Activated CD4-positive, alpha-beta T cell treated with anti-CD3 and anti-CD28 coated beads, Interleukin-2, amount 10 ng/mL, durations not matched to agents 7 days and 5 days (primary cell): ENCODE results near the gene LTBP1. TPM values are rescaled to one million over a fixed set of nuclear protein-coding genes. Genes with fewer than 3 reads are reported as not detected.

Experiments
- CTCF ChIA-PET: fragments of 350-600 bp; sonication (Branson Sonifier 250); formaldehyde crosslinking; loops from one replicate; lab custom pipeline; 2021; ENCODE audit warnings: antibody characterized with exemption; lab: Charles Lee
- POLR2A ChIA-PET: fragments of 350-600 bp; sonication (Branson Sonifier 250); formaldehyde crosslinking; loops from one replicate; lab custom pipeline; 2021; ENCODE audit warnings: antibody characterized with exemption; lab: Charles Lee
- DNase-seq: peaks from one replicate; pipeline ENCODE4 v3.0.0-alpha.2; 2020
- H3K27ac Mint-ChIP-seq: one replicate; pipeline ENCODE4 v1.8.0; 2021; ENCODE audit warnings: mild to moderate bottlenecking, moderate library complexity, mixed read lengths
- H3K27me3 Mint-ChIP-seq: one replicate; pipeline ENCODE4 v1.8.0; 2021; ENCODE audit warnings: mixed read lengths
- H3K36me3 Mint-ChIP-seq: one replicate; pipeline ENCODE4 v1.8.0; 2021; ENCODE audit warnings: low read depth, mixed read lengths
- H3K4me1 Mint-ChIP-seq: one replicate; pipeline ENCODE4 v1.8.0; 2021; ENCODE audit warnings: mixed read lengths
- H3K4me3 Mint-ChIP-seq: one replicate; pipeline ENCODE4 v1.8.0; 2021; ENCODE audit warnings: mild to moderate bottlenecking, moderate library complexity, mixed read lengths
- H3K9me3 Mint-ChIP-seq: one replicate; pipeline ENCODE4 v1.8.0; 2021; ENCODE audit warnings: mixed read lengths
- total RNA-seq, 2 experiments: library from RNA; stranded (reverse); gene quantifications; one replicate each; pipeline ENCODE4 v1.2.3, GENCODE V29; 2021

Gene LTBP1
- total RNA-seq, 2 experiments from 2014 or later = 0.17 to 0.27 TPM

DNA sequence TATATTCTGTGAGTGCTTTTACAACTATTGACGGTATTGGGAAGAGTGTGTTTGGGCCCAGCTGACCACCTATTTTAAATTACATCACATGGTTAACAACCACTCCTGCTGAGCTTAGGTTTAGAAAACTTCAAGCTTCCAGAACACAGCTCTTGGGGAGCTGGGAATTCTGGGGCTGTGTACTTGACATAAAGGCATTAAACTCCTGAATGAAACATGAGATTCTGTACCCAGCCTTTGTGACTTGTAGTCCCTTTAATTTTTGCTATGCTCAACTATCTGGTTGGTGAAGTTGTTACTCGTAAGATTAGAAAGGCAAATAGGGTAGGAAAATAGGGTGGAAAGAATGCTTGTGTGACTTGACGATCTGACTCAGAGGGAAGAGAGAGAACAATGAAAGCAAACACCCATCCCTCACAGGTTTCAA is 66.9 kb downstream of the LTBP1 start:
- no peaks in the 10 kb centered on the region for H3K4me1 Mint-ChIP-seq
- no peak for DNase-seq
- ChIA-PET CTCF (no interaction called here), POLR2A (no interaction called here)
- H3K27me3 Mint-ChIP-seq = peaks cover 5% of the 10 kb centered on the region
- H3K36me3 Mint-ChIP-seq = no peaks in the 10 kb centered on the region
- H3K27ac Mint-ChIP-seq = no peak overlapping the region
- no peaks in the 10 kb centered on the region for H3K9me3 Mint-ChIP-seq
- no peak overlapping the region for H3K4me3 Mint-ChIP-seq

DNA sequence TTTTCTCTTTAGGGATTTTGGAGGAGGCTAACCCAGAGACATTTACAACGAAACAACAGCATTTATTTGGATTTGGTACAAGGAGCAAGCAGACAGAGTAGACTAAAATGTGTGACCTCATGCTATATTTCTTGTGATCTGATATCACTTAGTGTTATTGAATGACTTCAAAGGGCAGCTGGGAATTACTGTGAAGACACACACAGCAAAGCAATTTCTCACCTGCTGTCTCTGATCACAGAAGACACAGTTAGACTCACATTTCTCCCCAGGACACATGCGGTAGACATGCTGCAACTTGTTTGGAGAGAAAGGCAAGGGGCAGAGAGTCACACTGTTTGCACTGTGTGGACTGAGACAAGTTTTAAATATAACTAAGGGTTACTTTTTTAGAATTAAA is 67.5 kb downstream of the LTBP1 start:
- no peak overlapping the region for H3K27ac Mint-ChIP-seq
- H3K4me3 Mint-ChIP-seq = no peak overlapping the region
- no peaks in the 10 kb centered on the region for H3K36me3 Mint-ChIP-seq
- ChIA-PET POLR2A (no interaction called here), CTCF (no interaction called here)
- H3K9me3 Mint-ChIP-seq = no peaks in the 10 kb centered on the region
- DNase-seq = no peak
- peaks cover 7% of the 10 kb centered on the region for H3K27me3 Mint-ChIP-seq
- no peaks in the 10 kb centered on the region for H3K4me1 Mint-ChIP-seq

DNA sequence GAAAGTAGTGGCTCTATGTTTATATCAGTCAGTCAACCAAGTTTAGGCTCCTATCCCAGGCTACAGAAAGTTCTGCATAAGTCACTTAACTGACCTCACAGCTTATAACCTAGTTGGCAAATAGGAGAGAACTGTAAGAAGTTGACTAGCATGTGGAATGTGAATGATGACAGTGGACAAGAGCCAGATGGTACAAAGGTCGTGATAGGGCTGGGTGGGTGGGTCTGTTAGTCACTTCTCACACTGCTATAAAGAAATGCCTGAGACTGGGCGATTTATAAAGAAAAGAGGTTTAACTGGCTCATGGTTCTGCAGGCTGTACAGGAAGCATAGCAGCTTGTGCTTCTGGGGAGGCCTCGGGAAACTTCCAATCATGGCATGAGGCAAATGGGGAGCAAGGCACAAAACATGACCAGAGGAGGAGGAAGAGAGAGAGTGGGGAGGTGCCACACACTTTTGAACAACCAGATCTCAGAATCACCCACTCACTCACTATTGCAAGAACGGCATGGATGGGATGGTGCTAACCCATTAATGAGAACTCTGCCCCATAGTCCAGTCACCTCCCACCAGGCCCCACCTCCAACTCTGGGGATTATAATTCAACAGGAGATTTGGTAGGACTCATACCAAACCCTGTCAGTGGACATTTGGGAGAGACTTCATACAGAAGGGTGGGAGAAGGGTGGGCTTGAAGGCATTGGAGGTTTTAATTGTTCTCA is 68.8 kb downstream of the LTBP1 start:
- CTCF ChIA-PET = no interaction called here
- POLR2A ChIA-PET = no interaction called here
- Mint-ChIP-seq H3K9me3 (no peaks in the 10 kb centered on the region), H3K36me3 (no peaks in the 10 kb centered on the region), H3K27me3 (peaks cover 8% of the 10 kb centered on the region), H3K27ac (no peak overlapping the region), H3K4me1 (no peaks in the 10 kb centered on the region), H3K4me3 (no peak overlapping the region)
- no peak for DNase-seq

DNA sequence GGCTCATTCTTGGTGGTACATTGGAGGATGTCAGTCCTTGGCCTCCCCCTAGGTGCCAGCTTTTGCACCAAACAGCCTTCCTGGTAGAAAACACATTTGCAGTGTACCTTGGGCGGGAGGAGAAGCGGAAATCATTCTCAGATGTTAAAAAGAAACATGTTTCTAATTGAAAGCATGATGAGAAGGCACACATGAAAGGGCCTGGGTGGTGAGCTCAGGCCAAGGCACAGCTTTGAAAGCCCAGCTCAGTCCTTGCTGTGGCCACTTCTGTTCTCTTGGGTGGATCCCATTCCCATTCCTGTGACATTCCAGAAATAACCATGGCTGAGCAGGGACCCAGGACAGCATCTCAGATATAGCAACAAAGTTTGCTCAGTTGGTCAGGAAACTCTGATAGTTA is 71.5 kb downstream of the LTBP1 start:
- peaks cover 24% of the 10 kb centered on the region for H3K27me3 Mint-ChIP-seq
- no peak overlapping the region for H3K4me3 Mint-ChIP-seq
- H3K27ac Mint-ChIP-seq = no peak overlapping the region
- no peaks in the 10 kb centered on the region for H3K9me3 Mint-ChIP-seq
- H3K4me1 Mint-ChIP-seq = no peaks in the 10 kb centered on the region
- no peaks in the 10 kb centered on the region for H3K36me3 Mint-ChIP-seq
- no peak for DNase-seq
- ChIA-PET CTCF (no interaction called here), POLR2A (no interaction called here)

DNA sequence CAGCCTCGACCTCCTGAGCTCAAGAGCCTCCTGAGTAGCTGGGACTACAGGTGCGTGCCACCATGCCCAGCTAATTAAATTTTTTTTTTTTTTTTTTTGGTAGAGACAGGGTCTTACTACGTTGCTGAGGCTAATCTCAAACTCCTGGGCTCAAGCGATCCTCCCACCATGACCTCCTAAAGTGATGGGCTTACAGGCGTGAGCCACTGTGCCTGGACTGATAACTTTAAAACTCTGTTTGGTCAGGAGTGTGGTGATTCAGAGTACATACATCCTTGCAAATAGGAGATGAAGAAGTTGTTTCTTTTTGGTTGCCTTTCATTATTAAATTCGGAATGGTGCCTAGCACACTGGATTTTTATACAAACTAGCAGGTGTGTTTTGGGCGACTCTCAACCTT is 73.0 kb downstream of the LTBP1 start:
- CTCF ChIA-PET = no interaction called here
- DNase-seq = no peak
- Mint-ChIP-seq H3K4me1 (no peaks in the 10 kb centered on the region), H3K4me3 (no peak overlapping the region), H3K36me3 (no peaks in the 10 kb centered on the region), H3K27ac (no peak overlapping the region), H3K9me3 (no peaks in the 10 kb centered on the region), H3K27me3 (peaks cover 28% of the 10 kb centered on the region)
- POLR2A ChIA-PET = no interaction called here

DNA sequence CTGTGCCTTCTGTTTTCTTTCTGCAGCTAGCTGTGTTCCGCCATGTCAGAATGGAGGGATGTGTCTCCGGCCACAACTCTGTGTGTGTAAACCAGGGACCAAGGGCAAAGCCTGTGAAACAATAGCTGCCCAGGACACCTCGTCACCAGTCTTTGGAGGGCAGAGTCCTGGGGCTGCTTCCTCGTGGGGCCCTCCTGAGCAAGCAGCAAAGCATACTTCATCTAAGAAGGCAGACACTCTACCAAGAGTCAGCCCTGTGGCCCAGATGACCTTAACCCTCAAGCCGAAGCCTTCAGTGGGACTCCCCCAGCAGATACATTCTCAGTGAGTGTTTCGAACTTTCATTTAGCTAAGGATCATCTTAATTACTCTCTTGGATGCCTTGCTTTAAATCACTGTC is 74.1 kb downstream of the LTBP1 start:
- H3K4me1 Mint-ChIP-seq = no peaks in the 10 kb centered on the region
- ChIA-PET POLR2A (no interaction called here), CTCF (interaction anchor here (1.5 kb wide), 1 partner anchor 9 kb away, joined by 3 read pairs; no protein-coding TSS in a partner anchor)
- no peak for DNase-seq
- H3K9me3 Mint-ChIP-seq = no peaks in the 10 kb centered on the region
- no peaks in the 10 kb centered on the region for H3K36me3 Mint-ChIP-seq
- no peak overlapping the region for H3K27ac Mint-ChIP-seq
- H3K27me3 Mint-ChIP-seq = peaks cover 28% of the 10 kb centered on the region
- H3K4me3 Mint-ChIP-seq = no peak overlapping the region

DNA sequence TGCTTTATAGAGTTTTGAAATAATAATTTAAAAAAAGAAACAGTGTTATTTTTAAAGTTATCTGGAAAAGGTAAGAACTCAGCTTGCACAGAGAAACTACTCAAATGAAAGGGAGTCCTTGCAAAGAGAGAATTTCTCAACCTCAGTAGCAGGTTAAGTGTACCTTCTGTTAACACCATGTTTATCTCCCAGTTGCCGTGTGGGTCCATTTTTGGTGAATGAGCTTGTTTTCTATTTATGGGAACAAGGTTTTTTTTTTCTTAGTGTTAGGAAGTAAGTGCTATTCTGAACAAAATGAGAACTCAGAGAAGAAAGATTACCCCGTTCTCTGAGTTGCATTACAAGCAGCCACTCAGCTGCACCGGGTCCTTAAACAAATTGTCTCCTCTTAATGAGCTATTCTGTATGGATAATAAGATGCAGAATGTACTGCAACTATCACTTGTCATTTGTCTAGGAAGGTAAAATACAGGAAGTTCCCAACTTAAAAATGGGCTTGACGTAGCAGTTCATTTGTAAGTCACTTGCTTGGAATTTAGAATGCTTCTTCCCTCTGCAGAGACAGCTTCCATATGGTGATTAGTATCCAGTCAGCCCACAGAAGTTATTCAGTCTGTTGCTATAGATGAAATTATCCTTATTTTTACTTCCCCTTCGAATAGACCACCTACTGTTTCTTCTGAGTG is 74.9 kb downstream of the LTBP1 start:
- Mint-ChIP-seq H3K27ac (no peak overlapping the region), H3K27me3 (peaks cover 28% of the 10 kb centered on the region), H3K9me3 (no peaks in the 10 kb centered on the region), H3K4me1 (no peaks in the 10 kb centered on the region), H3K4me3 (no peak overlapping the region), H3K36me3 (no peaks in the 10 kb centered on the region)
- ChIA-PET CTCF (interaction anchor here (1.5 kb wide), 1 partner anchor 10 kb away, joined by 3 read pairs; no protein-coding TSS in a partner anchor), POLR2A (no interaction called here)
- DNase-seq = no peak

DNA sequence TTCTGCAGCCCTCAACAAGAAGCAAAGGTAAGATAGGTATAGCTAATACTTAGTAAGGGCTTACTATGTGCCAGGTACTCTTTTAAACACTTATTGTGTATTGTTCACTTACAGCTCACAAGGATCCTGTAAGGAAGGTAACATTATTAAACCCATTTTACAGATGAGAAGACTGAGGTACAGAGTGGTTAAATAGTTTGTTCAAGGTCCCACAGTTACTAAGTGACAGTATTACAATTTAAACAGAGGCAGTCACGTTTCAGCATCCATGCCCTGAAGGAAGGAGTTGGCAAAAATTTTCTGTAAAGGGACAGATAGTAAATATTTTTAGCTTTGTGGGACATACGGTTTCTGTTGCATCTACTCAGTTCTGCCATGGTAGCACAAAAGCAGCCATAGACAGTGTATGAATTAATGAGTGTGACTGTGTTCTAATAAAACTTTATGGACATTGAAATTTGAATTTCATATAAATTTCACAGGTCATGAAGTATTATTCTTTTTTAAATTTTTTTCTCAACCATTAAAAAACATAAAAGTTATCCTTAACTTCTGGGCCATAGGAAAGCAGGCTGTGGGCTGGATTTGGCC is 75.7 kb downstream of the LTBP1 start:
- no peaks in the 10 kb centered on the region for H3K9me3 Mint-ChIP-seq
- no peak overlapping the region for H3K27ac Mint-ChIP-seq
- H3K4me1 Mint-ChIP-seq = no peaks in the 10 kb centered on the region
- no peaks in the 10 kb centered on the region for H3K36me3 Mint-ChIP-seq
- ChIA-PET CTCF (no interaction called here), POLR2A (no interaction called here)
- no peak for DNase-seq
- no peak overlapping the region for H3K4me3 Mint-ChIP-seq
- peaks cover 28% of the 10 kb centered on the region for H3K27me3 Mint-ChIP-seq

DNA sequence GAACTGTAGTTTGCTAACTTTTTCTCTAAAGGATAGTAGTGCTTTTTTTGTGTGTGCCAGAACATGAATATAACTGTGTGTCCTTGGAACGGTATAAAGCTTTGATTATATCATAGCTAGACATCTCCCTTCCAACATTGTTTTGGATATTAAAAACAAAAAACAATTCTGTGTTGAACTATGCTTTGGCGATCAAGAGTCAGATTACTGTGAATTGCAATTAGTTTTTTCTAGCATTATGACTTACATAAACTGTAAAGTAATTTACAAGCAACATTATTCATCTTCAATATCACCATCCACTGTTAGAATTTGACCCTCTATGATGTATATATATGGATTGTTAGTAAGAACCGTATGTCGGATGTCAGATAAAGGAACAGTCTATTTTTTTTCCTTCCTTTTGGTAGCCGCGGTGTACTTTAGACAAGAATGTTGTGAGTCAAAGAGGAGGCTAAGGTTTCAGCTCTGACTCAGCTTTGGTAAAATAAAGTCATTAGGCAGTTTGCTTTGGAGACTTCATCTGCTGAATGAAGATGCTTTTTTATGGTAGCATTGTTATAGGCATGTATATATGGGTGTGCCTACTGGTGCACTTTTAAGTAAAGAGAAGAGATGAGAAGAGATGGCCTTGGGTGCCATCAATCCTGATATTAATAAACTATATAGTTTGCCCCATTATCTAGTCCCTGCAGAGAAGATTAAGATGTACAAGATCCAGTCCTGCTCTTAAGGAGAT is 76.4 kb downstream of the LTBP1 start:
- Mint-ChIP-seq H3K9me3 (no peaks in the 10 kb centered on the region), H3K27me3 (peaks cover 28% of the 10 kb centered on the region), H3K36me3 (no peaks in the 10 kb centered on the region), H3K4me3 (no peak overlapping the region), H3K4me1 (no peaks in the 10 kb centered on the region), H3K27ac (no peak overlapping the region)
- no peak for DNase-seq
- POLR2A ChIA-PET = no interaction called here
- CTCF ChIA-PET = no interaction called here

DNA sequence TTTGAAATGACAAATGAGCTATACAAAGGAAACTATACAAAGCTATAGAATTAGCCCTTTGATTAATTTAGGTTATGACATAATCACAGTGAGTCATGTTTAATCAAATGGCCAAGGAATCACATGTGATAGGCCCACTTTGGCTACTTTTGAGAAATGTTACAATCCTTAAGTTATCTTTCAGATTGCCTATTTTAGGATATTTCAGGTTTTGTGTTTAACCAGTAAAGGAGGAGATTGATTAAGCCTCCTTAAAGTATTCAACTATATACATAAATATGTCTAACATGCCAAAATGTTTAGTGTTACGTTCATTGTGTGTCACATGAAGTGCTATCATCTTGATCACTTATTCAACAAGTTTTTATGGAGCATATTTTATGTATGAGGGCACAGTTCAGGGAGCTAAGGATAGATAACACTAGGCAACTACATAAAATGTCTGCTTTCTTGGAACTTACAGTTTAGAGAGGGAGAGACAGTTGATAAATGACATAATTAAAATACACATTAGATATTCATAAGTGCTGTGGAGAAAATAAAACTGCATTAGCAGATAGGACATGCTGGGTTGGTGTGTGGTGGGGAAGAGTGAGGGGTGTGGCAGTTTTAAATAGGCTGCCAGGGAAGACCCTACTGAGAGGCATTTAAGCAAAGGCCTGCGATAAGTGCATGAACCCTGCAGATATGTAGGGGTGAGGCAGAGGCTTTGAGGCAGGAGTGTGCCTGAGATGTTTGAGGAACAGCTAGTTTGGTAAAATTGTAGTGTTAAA is 77.2 kb downstream of the LTBP1 start:
- no peak for DNase-seq
- H3K9me3 Mint-ChIP-seq = no peaks in the 10 kb centered on the region
- CTCF ChIA-PET = no interaction called here
- no peak overlapping the region for H3K4me3 Mint-ChIP-seq
- peaks cover 28% of the 10 kb centered on the region for H3K27me3 Mint-ChIP-seq
- no peak overlapping the region for H3K27ac Mint-ChIP-seq
- H3K36me3 Mint-ChIP-seq = no peaks in the 10 kb centered on the region
- POLR2A ChIA-PET = no interaction called here
- H3K4me1 Mint-ChIP-seq = no peaks in the 10 kb centered on the region

DNA sequence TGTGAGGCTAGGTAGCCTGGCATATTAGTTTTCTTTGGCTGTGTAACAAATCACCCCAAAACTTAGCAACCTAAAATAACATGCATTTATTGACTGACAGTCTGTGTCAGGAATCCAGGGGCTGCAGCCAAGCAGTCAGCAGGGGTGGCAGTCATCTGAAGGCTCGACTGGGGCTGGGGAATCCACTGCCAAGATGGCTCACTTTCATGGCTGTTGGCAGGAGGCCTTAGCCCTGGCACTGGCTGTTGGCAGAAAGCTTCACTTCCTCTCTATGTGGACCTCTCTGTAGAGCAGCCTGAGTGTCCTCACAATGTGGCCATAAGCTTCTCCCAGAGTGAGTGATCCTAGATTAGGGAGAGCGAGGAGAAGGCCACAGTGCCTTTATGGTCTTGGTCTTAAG is 78.0 kb downstream of the LTBP1 start:
- Mint-ChIP-seq H3K4me3 (no peak overlapping the region), H3K4me1 (no peaks in the 10 kb centered on the region), H3K27me3 (peaks cover 27% of the 10 kb centered on the region), H3K27ac (no peak overlapping the region), H3K9me3 (no peaks in the 10 kb centered on the region), H3K36me3 (no peaks in the 10 kb centered on the region)
- no peak for DNase-seq
- POLR2A ChIA-PET = no interaction called here
- CTCF ChIA-PET = no interaction called here

DNA sequence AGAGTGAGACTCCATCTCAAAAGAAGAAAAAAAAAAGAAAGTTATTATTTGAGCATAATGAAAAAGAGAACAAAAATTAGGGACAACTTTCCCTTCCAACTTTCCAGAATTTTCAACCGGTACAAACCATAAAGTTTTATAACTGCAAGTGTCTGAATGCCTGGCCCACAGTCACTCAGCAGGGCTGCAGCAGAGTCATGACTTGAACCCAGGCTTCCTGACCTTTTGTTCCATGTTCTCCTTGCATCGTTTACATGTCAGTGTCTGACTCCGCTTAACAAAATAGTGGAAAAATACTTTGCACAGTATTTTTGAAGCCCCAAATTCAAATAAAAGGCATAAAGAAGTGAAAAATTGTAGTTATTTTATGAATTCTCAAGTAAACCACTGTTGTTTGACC is 82.7 kb downstream of the LTBP1 start:
- Mint-ChIP-seq H3K4me1 (no peaks in the 10 kb centered on the region), H3K9me3 (no peaks in the 10 kb centered on the region), H3K27me3 (peaks cover 5% of the 10 kb centered on the region), H3K27ac (no peak overlapping the region), H3K4me3 (no peak overlapping the region), H3K36me3 (no peaks in the 10 kb centered on the region)
- no peak for DNase-seq
- ChIA-PET CTCF (no interaction called here), POLR2A (no interaction called here)
